Measurements from ENCODE around the gene MRPL34.
A peak's percentile ranks its signal among the peaks of the same experiment; 100 is the strongest.
"Not testable (repeated sequence)": the region's sequence is repeated elsewhere in the genome, so short reads cannot be mapped to it uniquely, and the experiment has no call there.

MRPL34 gene

GRCh38 chr19:17305517-17306284 is at the start of gene MRPL34:
Gene MRPL34, plus strand, starts transcription at chr19:17305872. Its CDS starts 21 bp downstream, at chr19:17305893.
- peak; percentile 93 to 96 for DNase-seq

- no peak for DNase-seq
These were observed 49.5 kb upstream of the MRPL34 start for GRCh38 chr19:17256130-17256529.

DNA sequence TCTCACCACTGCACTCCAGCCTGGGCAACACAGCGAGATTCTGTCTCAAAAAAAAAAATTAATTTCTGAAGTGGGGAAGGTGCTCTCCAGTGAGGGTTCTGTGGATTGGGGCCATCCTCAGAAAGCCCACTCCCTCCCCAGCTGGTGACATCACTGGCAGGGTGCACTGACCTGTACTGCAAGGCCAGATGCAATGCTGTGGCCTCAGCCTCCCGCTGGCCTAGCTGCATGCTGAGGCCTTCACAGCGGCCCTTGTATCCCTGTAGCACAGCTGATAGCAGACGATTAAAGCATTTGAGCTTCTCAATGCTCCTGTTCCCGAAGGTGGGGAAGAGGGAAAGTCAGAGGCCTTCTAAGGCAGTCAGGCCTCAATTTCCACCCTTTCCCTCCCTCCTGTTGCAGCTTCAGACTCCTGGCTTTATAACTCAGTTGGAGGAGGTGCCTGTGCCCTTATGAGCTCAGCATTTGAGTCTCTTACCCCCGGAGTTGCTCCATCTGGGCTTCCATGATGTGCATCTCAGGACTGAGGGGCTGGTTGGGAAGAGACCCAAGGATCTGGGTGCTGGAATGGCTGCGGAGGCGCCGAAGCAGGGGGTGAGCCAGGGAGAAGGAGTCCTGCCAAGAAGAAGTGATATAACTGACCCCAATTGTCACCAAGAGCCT is 46.4 kb upstream of the MRPL34 start:
- DNase-seq: no peak

DNA sequence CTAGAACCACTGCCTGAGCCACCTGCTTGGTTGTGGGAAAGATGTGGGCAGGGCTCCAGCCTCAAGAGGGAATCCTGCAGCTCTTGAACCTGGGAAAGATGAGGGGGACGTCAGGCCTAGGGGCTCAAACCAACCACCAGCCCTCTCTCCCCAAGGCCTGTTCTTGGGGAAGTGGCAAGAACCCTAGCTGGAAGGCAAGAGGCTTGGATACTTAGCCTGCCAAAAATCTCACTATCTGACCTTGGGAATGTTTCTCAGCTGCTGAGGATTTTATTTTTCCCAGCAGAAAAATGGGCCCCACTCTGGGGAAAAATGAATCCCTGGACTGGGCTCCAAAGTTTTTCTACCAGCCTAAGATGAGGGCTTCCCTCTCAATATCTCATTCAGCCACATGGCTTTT is 45.7 kb upstream of the MRPL34 start:
- DNase-seq: no peak

DNA sequence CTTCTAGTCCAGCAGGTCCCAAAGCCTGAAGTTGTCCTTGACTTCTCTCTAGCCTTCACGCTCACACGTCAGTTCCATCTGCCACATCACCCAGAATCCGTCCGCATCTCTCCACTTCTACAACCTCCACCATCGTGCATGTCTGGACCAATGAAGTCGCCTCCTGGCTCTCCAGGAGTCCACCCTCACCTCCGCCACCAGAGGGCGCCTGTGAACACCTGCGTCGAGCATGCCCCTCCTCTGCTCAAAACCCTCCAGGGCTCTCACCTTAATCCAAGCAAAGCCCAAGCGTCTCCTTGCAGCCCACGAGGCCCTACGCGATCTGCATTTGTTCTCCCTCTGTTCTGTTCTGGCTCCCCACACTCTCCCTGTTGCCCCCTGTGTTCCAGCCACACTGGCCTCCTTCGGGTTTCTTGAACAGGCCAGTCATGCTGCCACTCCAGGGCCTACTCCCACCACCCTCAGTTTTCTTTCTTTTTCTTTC is 44.8 kb upstream of the MRPL34 start:
- DNase-seq: peak; percentile 94

GRCh38 chr19:17262557-17262956 is 43.1 kb upstream of the MRPL34 start:
- no peak for DNase-seq

DNA sequence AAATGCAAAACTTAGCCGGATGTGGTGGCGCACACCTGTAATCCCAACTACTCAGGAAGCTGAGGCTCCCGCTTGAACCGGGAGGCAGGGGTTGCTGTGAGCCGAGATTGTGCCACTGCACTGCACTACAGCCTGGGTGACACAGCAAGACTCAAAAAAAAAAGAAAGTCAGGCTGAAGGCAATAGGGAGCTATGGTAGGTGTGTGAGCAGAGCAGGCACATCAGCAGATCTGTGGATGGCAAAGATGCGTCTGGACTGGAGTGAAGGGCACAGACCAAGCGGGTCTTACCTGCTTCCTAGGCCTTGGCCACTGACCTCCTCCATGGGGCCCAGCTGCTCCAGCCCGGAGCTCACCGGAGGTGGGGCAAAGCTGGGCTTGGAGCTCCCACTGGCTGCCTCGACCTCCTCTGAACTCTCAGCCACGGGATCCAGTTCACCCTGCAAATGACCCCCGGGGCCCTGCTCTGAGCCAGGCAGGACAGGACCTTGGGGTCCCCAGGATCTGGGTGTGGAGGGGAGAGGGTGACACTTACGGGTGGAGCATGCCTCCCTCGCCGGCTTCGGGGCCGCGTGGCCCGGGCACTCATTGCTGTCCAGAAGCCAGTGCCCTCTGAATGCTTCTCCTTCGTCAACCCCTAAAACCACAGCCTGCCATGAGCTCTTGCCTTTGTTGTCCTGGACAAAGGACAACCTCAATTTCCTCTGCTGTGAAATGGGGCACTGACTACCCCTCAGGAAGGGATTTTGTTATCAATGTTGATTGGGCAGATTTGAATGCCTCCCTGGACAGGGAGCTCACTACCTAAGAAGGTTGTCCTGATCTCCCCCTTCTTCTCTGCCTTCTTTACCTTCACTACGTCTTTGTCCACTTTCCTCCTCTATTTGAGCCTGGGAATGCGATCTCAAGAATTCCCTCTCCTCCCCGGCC is 41.7 kb upstream of the MRPL34 start:
- no peak for DNase-seq

- no peak for DNase-seq
These were observed 41.1 kb upstream of the MRPL34 start, which contains the start of gene USHBP1 for GRCh38 chr19:17264641-17264979. Gene USHBP1, minus strand, starts transcription at chr19:17264745. Its CDS starts 446 bp downstream, at chr19:17264299.

- no peak for DNase-seq
These were observed 39.6 kb upstream of the MRPL34 start for GRCh38 chr19:17266026-17266425.

DNA sequence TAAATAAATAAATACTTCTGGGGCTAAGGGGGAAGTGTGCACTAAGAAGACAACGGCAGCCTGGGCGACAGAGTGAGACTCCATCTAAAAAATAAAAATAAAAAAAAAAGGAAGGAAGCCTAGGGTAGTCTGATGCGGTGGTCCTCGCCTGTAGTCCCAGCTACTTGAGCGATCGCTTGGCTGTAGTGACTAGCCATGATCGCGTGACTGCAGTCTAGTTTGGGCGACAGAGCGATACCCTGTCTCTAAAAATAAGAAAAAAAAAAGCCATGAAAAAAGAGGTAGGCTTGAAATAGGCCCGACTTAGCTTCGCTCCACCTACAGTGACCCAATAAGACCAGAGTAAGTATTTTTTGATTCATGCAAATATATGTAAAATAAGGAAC is 39.1 kb upstream of the MRPL34 start:
- DNase-seq: no peak

GRCh38 chr19:17266975-17267788 is 38.5 kb upstream of the MRPL34 start, which contains the start of gene BABAM1:
Gene BABAM1, plus strand, starts transcription at chr19:17267443. Its CDS starts 1,364 bp downstream, at chr19:17268807.
- peak; percentile 91 to 95 for DNase-seq

DNA sequence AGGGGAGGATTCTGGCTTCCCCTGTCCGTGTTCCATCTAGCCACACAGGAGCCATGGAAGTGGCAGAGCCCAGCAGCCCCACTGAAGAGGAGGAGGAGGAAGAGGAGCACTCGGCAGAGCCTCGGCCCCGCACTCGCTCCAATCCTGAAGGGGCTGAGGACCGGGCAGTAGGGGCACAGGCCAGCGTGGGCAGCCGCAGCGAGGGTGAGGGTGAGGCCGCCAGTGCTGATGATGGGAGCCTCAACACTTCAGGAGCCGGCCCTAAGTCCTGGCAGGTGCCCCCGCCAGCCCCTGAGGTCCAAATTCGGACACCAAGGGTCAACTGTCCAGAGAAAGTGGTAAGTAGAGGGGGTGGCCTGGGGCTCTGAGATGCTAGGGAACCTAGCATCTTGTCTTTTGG is 36.9 kb upstream of the MRPL34 start:
- DNase-seq: no peak

GRCh38 chr19:17274892-17275291 is 30.8 kb upstream of the MRPL34 start:
- DNase-seq: not testable (repeated sequence)

- DNase-seq: no peak
These were observed 30.1 kb upstream of the MRPL34 start for GRCh38 chr19:17275441-17276175.

DNA sequence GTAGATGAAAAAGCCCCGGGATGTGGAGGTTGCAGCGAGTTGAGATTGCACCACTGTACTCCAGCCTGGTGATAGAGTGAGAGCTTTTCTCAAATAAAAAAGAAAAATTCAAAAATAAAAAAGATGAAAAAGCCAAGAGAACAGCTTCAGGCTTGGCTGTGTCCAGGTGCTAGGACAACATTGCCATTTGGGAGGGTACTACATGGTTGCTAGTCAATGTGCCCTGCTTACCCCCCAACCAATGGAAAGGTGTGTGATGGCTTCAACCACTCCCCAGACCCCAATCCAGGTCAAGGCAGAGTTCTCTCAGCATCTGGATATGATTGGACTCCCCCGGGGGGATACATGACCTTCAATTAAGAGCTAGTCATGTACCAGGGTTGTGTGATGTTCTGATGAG is 26.2 kb upstream of the MRPL34 start:
- DNase-seq: no peak

DNA sequence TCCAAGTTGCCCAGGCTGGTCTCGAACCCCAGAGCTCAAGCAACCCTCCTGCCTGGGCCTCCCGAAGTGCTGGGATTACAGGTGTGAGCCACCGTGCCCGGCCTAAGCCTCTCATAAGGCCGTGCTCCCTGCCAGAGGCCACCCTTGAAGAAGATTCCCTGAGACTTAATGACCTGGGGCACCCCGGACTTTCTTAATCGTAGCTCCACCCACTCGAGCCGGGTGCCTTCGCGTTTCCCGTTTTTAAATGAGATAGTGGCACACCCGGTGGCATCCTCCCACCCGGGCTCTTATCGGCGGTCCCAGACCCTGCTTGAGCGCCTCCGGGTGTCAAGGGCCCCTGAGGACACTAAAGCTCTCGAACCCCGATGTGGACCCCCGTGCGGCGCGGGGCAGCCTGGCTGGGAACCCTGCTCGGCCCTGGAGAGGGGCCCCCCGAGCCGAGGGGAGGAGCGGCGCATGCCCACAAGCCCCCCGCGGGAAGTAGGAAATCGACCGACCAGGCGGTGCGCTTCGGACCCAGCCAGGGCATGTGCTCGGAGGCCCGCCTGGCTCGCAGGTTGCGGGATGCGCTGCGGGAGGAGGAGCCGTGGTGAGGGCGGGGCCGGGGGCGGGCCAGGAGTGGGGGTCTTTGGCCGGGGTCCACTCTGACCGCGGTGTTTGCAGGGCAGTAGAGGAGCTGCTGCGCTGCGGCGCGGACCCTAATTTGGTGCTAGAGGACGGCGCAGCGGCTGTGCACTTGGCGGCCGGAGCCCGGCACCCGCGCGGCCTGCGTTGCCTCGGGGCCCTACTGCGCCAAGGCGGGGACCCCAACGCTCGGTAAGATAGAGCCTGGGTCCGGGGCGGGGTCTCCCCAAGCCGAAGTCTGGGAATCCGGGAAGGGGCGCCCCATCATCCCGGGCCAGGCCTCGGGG is 24.0 kb upstream of the MRPL34 start, which contains the start of gene ANKLE1:
TSS of gene ANKLE1 (plus strand) at position 511 of the 914 bp plus-strand sequence. CDS start at position 531, 20 bp downstream.
- DNase-seq: peak; percentile 55 to 71

GRCh38 chr19:17282488-17283125 is 23.1 kb upstream of the MRPL34 start:
- DNase-seq: peak; percentile 85 to 87

- DNase-seq: no peak
These were observed 22.1 kb upstream of the MRPL34 start for GRCh38 chr19:17283504-17283996.

DNA sequence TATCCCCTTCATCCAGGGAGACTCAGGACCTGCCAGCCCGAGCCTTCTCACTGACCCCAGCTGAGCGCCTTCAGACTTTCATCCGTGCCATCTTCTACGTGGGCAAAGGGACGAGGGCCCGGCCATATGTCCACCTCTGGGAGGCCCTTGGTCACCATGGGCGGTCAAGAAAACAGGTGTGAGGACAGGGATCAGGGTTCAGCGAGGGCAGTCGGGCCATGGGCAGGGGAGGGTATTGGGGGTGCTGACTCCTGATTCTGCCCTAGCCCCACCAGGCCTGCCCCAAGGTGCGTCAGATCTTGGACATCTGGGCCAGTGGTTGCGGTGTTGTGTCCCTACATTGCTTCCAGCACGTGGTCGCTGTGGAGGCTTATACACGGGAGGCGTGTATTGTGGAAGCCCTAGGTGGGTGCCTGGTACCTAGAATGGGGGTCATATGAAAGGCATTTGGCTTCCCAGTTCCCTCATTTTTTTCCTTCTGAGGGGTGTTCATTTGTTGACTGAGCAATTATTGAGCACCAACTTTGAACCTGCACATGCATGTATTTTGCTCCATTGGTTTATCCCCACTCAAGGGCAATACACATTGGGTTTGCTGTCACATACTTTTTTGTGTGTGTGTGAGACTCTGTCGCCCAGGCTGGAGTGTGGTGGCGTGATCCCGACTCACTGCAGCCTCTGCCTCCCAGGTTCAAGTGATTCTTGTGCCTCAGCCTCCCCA is 20.1 kb upstream of the MRPL34 start:
- DNase-seq: no peak
